Activated T-cell treated with anti-CD3 and anti-CD28 coated beads, Interleukin-2, amount 50 U/mL, for 1 hour (primary cell): ENCODE results near the gene PDE1C.
"Not testable (repeated sequence)": the region's sequence is repeated elsewhere in the genome, so short reads cannot be mapped to it uniquely, and the experiment has no call there.

Source experiments
- DNase-seq: peaks from one replicate; pipeline ENCODE4 v3.0.0-alpha.2; 2020

The PDE1C gene

DNA sequence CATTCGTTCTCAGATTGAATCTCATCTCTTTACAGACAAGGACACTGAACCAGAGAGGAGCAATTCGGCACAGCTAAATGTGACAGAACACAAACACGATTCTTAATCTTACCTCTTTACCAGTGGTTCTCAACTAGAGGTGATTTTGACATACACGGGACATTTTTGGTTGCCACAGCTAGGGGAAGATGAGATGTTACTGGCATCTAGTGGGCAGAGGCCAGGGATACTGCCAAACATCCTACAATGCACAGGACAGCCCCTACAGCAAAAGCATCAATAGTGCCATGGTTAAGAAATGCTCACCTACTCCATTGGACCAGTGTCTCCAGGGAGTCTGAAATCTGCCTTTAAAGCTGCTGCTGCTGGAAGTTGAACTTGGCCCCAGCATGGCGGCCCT lies 27.3 kb downstream of the PDE1C start:
- no peak for DNase-seq

DNA sequence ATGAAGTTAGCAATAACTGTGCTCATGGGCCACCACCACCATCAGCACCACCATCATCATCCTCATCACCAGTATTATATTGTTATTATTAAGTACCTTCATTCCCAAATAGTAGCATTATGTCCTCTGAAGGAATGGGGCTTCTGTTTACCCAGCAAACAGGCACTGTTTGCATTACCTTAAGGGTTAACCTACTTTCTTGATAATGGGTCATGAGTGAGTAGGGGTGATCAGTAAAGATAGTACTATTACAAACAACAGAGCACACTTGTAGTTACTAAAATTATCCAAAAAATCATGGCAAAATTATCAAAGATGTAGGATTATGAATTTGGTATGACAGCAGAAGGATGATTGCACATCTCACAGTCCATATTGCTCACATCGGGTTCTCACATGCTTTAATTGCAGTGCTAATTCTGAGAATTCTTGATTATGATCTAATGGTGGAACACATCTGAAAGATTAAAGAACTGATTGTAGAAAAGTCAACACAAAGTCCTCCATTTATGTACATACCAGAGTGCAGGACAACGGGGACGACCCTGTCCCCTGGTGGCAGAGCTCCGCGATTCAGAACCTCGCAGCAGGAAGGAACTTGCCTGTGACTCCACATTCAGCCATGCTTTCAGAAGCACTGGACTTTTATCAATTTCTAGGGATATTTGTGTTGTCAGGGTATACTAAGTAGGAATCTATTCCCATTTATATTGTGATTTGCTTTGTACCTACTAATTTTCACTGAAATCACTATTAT lies 31.0 kb downstream of the PDE1C start:
- no peak for DNase-seq

DNA sequence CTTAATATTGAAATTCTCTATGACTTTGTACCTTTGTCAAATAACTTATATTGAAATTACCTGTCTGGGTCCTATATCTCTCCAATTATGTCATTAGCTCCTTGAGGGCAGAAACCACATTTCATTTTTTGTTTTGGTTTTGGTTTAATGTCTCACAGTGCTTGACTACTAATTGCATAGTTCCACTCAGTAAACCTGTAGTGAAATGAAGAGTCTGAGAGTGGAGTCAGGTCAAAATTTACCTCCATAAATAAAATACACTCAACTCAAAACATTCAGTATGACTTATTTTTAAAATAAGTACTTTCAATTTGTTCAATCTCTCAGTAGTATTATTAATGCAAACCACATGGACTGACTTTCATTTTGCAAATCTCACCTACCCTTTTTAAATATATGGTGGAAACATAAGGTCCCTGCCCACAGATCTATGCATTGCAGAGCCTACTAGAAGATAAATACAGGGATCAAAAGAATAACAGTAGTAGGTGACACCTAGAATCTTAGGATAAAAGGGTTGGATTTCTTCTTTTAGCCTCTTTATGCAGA lies 32.5 kb downstream of the PDE1C start:
- DNase-seq = no peak

DNA sequence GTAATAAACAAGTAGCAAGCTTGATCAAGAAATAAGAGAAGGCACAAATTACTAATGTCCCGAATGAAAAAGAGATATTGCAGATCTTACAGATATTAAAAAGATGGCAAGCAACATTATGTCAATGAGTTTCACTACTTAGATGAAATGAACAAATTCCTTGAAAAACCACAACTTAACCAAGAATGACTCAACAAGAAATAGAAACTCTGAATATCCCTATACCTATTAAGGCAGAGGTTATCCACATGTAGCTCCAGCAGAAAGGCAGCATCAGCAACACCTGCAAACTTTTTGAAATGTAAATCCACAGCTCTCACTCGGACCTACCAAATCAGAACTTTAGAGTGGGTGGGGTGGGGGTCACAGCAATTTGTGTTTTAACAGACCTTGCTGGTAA lies 33.6 kb downstream of the PDE1C start:
- no peak for DNase-seq

DNA sequence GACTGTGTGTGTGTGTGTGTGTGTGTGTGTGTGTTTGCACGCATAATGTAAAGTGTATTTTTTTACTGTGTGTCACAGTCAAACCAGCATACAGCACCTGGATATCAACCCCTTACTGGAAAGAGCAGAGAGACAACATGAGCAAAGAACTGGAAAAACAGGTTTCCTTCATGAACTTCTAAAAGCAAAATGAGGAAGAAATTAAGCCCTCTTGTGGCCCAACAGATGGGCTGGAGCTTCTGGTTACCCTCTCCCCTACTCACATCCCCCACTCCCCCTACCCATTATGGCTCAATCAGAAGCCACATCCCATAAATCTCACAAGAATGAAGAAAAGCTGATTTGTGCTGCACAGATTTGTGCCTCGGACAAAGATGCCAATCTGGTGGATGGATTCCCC lies 36.2 kb downstream of the PDE1C start:
- DNase-seq = no peak

DNA sequence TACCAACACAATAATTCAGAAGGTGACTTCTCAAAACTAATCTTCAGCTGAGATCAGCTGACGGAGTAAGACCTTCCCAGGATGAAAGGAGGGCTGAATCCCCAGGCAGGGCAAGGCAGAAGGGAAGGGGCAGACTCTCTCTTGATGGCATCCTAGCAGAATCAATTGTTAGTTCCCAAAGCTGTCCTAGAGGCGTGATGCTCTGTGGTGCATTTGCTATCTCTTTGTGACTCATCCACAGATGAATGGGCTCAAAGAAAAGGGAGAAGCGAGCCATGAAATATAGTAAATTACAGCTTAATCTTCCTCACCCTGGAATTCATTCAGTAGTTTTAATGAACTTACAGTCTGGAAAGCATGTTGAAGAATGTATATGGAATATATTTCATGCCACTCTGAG lies 37.2 kb downstream of the PDE1C start:
- no peak for DNase-seq

DNA sequence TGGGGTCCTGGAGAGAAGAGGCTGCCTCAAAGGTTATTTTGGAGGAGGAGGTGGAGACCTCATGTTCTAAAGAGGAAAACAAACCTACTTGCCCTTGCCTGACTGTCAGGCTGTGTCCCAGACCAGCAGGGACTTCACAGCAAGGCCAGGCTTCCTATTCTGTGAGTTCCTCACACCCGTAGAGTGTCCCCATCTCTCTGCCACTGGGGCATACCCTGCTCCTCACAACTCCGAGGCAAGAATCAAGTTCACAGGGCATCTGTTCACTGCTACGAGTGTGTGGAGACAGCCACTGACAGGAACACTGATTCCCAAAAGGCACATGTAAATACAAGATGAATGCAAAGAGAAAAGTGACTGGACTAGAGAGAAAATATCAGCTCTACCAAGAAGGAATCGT lies 38.0 kb downstream of the PDE1C start:
- DNase-seq = no peak

DNA sequence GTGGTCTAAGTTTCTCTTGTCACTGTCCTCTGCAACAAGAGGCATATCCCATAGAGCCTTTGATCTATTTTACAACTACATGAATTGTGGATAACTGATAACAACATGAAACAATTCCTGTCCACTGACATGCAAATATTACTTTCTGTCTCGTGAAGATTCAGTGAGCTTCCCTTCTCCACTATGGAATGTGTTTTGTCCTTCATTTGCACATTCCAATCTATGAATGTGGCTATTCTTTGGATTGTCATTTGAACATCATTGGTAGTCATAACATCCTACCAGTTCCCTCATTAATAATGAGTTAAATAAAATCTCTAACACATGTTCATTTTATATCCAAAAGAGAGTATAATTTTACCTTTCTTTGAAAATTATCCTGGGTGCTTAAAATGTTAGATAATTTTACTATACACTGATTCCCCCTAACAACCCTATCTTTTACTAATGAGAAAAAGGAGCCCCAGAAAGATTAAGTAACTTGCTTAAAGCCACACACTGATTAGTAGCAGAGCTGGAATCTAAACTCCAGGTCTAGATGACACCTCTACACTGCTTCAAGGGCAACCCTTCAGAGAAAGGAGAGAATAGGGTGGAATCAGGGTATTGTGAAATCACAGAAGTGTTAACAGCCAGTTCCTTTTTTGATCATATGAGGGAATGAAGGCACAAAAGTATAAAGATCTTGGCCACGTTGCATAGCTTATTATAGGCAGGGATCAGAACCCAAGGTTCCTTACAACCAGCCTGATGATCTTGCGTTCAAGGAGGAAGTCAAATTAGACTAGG lies 39.1 kb downstream of the PDE1C start:
- DNase-seq = no peak

DNA sequence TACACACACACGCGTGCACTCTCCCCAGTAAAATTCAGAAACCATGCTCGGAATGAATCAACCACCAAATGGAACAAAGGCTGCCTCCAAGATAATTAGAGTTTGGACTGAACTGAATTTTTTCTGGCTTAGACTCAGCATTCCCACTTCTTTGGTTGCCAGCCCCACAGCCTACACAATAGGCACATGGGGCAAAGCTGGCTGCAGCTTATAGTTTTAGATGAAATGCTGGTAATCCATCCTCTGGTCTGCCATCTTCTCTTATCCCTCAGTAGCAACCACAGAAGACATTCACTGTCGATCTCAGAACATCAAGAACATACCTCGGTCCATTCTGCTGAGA lies 44.2 kb downstream of the PDE1C start:
- no peak for DNase-seq

DNA sequence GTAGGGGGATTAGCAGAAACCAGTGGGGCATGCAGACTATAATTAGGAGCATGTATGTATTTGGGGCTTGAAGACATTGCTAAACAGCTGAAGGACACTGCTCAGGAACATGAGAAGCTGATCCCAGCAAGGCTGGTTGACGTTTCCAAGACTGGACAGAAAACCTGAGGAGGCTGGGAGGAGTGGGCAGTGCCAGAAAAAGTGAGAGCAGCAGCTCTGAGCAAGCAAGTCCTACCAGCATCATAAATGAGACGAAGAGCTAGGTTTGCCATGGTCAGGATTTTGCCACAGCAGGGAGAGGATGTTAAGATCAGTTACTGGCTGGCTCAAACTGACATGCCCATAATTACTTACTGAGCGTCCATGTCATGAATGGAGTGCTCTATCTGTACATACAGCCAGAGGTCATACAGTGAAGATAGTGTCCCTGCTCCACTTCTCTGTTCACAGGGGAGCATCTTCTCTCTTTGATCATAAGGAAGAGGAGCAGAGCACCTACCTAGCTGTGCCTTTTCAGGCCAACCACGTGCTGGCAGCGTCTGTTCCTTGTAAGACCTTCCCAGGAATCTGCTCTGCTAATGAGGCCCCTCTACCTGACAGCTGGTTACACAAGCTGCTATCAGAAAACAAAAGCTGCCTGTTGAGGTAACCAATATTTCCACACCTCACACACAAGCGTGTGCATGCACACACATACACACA lies 44.7 kb downstream of the PDE1C start:
- DNase-seq = no peak

DNA sequence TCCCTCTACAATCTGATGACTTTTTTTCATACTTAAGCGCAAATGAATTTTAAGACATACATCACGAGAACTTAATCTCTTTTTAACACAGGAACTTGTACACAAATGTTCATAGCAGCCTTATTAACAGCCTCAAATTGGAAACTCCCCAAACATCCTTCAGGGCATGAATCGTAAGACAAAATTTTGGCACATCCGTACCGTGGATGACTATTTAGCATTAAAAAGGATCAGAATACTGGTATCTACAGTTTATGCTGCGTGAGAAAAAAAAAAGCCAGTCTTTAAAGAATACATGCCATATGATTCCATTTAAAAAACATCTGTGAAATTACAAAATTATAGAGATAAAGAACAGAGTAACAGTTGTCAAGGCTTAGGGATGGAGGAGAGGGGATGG lies 46.8 kb downstream of the PDE1C start:
- no peak for DNase-seq

DNA sequence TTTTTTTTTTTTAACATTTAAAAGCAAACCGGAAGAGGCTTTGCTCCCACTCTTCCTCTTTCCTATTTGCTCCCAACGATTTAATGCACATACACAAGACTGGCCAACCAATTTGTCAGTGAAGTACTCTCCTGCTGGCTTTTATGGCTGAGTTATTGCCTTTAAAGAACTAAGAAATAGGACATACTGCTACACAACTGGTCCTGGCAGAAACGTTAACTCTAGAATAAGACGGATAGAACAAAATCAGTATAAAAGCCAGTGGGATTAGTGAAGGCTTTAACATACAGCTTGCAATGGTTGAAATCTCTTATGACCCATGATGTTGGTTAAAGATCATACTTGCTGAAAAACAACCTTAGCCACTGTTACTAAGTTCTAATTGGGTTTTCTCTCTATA lies 47.2 kb downstream of the PDE1C start:
- no peak for DNase-seq

DNA sequence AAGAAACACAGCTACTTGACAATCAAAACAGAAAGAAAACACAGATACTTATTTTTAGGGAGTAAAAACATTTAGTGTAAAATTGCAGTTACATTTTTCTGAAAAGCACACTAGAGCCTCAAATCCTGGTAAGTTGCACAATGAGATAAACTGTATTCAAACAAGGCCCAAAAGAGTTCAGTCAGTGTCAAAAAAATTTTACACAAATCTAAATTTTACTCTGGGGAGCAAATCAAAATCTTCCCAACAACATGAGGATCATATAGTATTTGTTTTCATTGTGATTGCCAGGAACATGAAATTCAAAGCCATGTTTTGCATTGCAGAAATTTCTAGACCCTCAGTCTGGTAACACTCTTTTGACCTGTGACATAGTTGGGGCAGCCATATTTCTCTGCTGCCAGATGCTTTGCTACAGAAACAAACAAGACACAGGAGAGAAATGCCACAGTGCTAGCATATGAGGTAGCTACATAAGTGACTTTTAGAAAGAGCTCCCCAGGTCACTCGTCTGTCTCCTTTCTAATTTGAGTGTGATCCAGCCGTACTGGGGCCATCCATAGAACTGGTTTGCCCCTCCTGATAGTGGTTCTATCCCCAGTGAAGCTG lies 49.6 kb downstream of the PDE1C start:
- no peak for DNase-seq

DNA sequence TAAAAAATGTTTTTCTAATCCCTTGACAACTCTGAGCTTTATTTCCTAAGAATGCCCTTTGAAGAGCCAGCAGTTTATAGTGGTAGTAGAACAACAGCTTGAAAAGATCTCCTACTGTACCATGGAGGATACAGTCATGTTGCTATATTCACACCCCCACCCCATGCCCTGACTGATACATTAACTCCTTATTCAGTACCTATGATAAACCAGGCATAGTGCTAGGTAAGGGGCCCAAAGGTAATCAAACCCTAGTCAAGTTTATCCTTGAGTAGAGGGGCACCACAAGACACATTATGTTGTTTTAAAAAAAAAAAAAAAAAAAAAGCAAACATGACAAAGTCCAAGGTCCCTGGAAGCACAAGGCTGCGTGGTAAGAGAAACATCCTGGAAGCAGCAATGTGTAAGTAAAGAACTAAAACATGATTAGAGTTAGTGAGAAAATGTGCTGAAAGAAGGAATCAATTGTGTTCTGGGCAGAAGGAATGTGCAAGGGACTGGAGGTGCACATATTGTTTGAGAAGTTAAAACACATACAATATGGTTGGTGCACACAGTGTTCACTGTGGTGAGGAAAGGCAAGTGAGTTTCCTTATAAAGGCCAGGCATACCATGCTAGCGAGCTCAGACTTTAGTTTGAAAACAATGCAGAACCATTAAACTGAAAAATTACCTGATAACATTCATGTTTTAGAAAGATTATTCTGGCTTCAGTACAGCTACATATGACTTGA lies 51.2 kb downstream of the PDE1C start:
- DNase-seq = no peak

DNA sequence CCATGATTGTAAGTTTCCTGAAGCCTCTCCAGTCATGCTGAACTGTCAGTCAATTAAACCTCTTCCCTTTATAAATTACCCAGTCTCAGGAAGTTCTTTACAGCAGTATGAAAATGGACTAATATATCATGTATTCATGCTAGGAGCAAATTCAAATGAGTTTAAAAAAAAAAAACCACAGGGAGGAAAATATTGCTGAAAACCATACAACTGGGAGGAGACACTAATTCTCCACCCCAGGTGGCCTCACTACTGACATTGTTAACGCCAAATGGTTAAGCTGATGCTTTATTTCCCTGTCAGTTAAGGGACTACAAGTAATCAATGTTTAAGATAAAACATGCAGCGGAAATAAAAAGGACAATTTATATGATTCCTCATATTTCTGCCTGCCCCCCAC lies 55.1 kb downstream of the PDE1C start:
- no peak for DNase-seq

DNA sequence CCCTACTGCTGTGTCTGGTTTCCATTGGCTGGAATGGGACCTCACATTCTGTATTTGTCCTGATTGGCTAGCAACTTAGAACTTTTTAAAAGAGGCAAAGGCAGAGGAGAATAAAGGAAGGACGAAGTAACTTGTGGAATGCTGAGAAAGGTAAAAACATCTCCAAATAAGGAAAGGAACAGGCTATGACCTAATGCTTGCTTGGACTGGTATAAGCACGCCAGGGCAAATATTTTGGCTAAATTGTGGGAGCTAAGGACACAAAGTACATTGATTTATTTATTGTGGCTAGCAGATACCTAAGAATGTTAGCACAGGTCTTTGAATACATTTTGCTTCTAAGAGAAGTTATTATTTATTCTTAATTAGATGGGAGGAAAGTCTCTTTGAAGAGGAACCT lies 56.7 kb downstream of the PDE1C start:
- DNase-seq = not testable (repeated sequence)

DNA sequence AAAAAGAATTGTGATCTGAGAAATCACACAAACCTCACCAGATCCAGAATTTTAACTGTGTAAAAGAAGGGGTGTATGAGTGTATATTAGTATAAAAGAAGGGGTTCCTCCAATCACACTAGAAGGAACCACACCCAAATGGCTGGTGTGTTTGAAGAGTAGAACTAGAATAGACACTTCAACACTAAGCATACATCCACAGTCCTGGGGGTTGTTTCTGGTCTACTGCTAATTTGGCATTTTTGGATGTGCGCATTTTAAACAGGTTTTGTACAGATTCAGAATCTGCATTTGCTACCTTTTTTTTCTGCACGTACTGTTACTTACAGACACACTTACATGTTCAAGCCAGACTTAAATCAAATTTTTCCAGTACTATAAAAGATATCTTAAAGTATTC lies 64.6 kb downstream of the PDE1C start:
- DNase-seq = no peak

DNA sequence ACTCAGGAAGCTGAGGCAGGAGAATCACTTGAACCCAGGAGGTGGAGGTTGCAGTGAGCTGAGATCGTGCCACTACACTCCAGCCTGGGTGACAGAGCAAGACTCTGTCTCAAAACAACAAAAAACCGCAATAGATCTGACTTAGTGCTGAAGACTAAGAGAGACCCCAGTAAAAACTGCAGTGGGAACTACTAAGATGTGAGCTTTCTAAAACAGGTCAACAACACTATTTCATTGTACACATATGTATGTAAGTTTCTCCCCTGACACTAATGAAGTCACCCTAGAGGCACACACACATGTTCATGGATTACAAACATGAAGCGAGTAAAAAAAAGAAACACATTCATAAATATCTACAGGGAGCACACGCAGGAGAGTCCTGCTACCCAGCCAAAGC lies 68.3 kb downstream of the PDE1C start:
- no peak for DNase-seq

DNA sequence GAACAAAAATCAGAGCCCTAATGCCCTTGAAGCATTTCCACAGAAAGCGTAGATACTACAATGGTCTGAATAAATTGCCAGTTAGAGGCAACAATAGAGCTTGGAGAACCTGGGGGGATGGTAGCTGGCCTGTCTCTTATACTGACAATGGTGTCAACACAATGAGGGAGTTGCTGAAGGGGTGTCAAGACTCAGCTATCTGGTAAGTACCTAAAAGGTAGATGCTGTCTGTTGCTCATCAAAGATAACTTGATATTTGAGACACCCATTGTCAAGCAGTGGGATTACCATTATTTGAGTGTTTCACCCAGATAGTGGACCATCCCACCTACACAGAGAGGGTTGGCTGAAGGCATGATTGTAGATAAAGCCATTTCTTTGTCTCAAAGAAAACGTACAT lies 72.8 kb downstream of the PDE1C start:
- DNase-seq = no peak

DNA sequence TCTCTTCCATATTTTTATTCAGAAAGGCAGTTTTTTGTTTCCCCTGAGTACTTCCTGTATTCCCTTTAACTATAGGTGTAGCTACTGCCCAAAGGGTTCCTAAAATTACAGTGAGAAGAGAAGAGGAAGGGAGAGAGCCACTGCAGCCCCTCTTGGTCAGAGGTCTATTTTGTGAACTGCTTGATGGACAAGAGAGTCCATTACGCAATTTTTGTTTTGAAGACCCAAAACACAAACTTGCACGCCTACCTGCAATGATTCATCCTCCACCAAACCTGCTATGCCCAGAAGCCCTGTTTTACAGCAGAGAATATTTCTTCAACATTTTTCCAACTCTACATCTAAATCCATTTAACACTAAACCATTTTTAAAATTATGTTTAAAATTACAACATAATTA lies 75.1 kb downstream of the PDE1C start:
- no peak for DNase-seq

DNA sequence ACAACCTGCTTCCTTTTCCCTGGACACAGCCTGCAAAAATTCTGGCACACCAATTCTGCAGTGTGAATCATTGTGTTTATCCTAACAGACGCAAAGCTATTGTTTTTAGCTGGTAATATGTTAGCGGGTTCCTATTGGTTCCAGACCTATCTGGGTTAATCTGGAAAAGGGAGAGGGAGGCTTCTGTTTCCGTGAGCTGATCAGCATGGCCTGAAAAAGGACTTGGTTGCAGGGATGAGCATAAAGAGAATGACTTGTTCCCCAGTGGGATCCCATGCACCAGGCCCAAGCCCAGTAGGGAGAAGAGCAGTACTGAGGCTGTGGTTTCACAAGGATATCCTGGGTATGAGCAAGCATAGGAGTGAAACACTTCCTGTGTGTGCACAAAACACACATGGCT lies 78.4 kb downstream of the PDE1C start:
- DNase-seq = no peak

DNA sequence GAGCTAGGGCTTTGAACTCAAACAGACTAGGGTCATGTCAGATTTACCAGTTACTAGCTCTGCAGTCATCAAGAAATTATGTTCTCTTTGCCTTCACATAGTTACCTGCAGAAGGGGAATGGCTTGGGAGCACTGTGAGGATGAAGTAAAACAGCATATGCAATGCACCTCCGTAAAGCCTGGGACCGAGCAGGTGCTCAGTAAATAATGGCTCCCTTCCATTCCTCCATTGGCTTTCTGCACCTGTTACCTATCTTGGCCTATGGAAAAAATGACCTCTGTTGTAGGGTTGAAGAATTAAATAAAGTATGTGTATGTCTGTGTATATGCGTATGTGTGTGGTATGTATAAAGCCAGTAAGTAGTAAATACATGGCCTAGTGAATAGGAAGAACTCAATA lies 78.8 kb downstream of the PDE1C start:
- no peak for DNase-seq
